ENCODE measurements around the gene RFX7.
"Not testable (repeated sequence)": the region's sequence is repeated elsewhere in the genome, so short reads cannot be mapped to it uniquely, and the experiment has no call there.

Gene RFX7
- total RNA-seq = 23.0 to 37.1 (median 27.6) reads per million in 4 donors

GRCh38 chr15:56243163-56244037 is at the start of gene RFX7:
RFX7 (minus strand) TSS chr15:56243879; CDS start chr15:56243285, 594 bp downstream.
- DNase-seq = peak; percentile 59 to 80 (median 68)

- no peak for DNase-seq
These were observed 49.1 kb upstream of the RFX7 start for GRCh38 chr15:56292546-56293316.

GRCh38 chr15:56291741-56292140 is 48.1 kb upstream of the RFX7 start:
- no peak for DNase-seq

- DNase-seq = no peak
These were observed 42.5 kb upstream of the RFX7 start for GRCh38 chr15:56286213-56286612.

- DNase-seq = no peak
These were observed 37.5 kb upstream of the RFX7 start for GRCh38 chr15:56281145-56281544.

GRCh38 chr15:56273724-56274123 is 30.0 kb upstream of the RFX7 start:
- no peak for DNase-seq

GRCh38 chr15:56272454-56272853 is 28.8 kb upstream of the RFX7 start:
- no peak for DNase-seq

- DNase-seq = not testable (repeated sequence)
These were observed 22.8 kb upstream of the RFX7 start for GRCh38 chr15:56266465-56266864.

GRCh38 chr15:56261854-56262509 is 18.3 kb upstream of the RFX7 start:
- DNase-seq = no peak

GRCh38 chr15:56257306-56257705 is 13.6 kb upstream of the RFX7 start:
- not testable (repeated sequence) for DNase-seq

- no peak for DNase-seq
These were observed 10.6 kb upstream of the RFX7 start for GRCh38 chr15:56254265-56254664.

GRCh38 chr15:56252386-56252785 is 8.7 kb upstream of the RFX7 start:
- DNase-seq = no peak

- no peak for DNase-seq
These were observed 7.8 kb upstream of the RFX7 start for GRCh38 chr15:56251315-56252095.

GRCh38 chr15:56250626-56251025 is 6.9 kb upstream of the RFX7 start:
- DNase-seq = no peak

- DNase-seq = no peak
These were observed 5.4 kb upstream of the RFX7 start for GRCh38 chr15:56249092-56249491.

GRCh38 chr15:56248311-56248992 is 4.8 kb upstream of the RFX7 start:
- DNase-seq = no peak

GRCh38 chr15:56247266-56247665 is 3.6 kb upstream of the RFX7 start:
- DNase-seq = no peak

GRCh38 chr15:56245871-56246814 is 2.5 kb upstream of the RFX7 start:
- peak; percentile 66 to 89 (median 77) for DNase-seq

GRCh38 chr15:56244811-56245576 is 1.3 kb upstream of the RFX7 start:
- peak in 2 of 5 donors; percentile 4 to 30 for DNase-seq
